Activated CD4-positive, alpha-beta T cell treated with anti-CD3 and anti-CD28 coated beads, Interleukin-10, Interleukin-2, amounts not matched to agents 100 ng/mL and 50 ng/mL, durations not matched to agents 16 hours and 8 hours (primary cell): ENCODE measurements around the gene MORC2.

ENCODE experiments used
- DNase-seq: peaks from one replicate; pipeline ENCODE4 v3.0.0-alpha.2; 2020

Gene MORC2

GRCh38 chr22:30948930-30949342, 19.6 kb downstream of the MORC2 start:
- no peak for DNase-seq

GRCh38 chr22:30947816-30948454, 20.6 kb downstream of the MORC2 start:
- DNase-seq = peak; percentile 23

DNA sequence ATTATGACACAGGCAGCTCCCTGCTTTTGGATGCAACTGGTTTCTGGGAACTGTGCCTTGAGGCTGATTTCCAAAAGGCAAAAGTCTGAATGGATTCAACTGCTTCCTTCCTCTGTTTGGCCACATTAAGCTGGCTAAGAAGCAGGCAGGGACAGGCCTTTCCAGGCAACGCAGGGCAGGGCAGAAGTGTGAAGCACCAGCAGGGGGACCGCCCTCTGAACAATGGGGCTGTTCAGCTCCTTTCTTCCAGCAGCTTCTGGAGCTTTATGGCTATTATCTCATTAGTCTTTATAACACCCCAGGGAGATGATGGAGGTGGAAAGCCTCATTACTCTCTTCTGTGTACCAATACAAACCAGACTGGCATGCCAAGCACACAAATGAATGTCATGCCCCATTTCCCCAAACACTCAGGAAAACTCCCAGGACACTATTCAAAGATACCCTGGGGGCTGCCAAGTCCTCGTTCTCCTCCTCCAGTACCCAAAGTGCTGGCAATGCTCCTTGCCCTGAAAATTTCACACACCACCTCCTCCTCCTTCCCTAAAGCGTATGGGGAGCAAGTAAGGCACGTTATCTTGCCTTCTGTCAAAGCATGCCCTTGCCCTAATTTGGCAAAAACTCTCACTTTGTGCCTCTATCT, 21.3 kb downstream of the MORC2 start:
- DNase-seq = no peak

GRCh38 chr22:30946354-30946753, 22.2 kb downstream of the MORC2 start:
- DNase-seq = no peak

DNA sequence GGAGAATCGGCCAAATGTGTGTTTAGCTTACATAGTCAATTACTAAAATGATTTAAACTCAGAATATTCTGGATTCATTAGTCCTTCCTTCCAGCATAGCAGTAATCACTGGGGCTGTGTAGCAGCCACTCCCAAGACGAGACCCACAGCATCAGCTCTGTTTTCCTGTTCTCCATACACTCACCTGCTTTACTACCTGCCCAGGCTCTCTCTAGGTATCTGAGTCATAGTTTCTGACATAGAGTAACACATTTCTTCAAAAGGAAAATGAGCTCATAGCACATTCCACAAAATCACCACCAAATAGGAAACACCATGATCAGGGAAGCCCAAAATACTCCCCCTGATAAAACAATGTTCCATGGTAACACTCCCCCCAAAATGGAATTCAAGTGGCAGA, 22.9 kb downstream of the MORC2 start:
- DNase-seq = no peak

DNA sequence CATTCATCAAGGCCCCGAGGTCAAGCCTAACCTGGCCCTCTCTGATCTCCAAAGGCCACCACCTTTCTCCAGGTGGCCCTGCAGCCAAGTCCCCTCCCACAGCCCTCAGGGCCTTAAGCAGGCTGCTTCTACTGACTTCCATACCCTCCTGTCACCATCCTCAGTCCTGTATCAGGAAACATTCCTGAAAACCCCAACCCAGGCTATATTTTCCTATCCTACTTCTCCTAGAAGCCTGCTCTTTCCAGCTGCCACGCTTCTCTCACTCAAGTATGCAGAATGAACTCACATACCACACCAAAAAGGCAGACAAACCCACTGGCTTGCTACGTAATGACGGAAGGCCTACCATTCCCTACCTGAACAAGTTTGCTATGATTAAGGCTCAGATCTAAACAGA, 23.6 kb downstream of the MORC2 start:
- DNase-seq = no peak

DNA sequence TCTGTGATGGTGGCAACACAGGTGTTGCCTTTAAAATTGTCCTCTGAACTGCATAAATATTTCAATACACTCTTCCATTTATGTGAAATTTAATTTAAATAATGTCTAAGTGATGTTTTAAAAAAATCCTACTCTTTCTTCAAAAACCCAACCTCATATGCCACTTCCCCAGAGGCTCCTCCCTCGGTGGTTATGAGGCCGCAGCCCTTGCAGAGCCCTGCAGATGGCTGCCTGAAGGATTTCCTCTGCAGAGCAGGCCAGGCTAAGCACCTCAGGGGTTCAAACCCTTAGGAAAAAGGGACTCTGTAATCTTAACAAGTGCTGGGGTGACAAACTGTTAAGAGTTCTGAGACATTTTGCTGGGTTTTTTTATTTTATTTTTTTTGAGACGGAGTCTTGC, 25.2 kb downstream of the MORC2 start:
- DNase-seq = no peak

- DNase-seq = no peak
Measured at GRCh38 chr22:30941363-30941740, 27.2 kb downstream of the MORC2 start.

- DNase-seq = no peak
Measured at GRCh38 chr22:30940685-30941362, 27.8 kb downstream of the MORC2 start.

GRCh38 chr22:30934053-30934452, 34.5 kb downstream of the MORC2 start:
- DNase-seq = no peak

- DNase-seq = no peak
Measured at GRCh38 chr22:30933457-30933856, 35.1 kb downstream of the MORC2 start.

DNA sequence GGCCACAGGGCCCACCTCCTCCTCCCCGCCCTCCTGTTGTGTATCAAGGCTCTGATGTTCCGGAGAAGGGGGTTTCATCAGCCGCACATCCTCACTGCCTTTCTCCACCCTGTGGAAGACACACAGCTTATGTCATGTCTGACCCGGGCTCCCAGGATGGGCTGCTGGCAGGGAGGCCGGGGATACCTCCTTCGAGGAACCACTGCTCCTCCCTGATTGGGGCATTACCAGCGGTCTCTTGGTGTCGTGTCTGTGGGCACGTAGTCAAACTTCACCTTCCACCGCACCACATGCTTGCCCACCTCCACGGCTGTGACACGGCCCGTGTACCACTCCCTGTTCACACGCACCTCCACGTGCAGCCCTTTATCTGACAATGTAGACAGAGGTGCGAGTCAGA, 35.9 kb downstream of the MORC2 start:
- DNase-seq = no peak

DNA sequence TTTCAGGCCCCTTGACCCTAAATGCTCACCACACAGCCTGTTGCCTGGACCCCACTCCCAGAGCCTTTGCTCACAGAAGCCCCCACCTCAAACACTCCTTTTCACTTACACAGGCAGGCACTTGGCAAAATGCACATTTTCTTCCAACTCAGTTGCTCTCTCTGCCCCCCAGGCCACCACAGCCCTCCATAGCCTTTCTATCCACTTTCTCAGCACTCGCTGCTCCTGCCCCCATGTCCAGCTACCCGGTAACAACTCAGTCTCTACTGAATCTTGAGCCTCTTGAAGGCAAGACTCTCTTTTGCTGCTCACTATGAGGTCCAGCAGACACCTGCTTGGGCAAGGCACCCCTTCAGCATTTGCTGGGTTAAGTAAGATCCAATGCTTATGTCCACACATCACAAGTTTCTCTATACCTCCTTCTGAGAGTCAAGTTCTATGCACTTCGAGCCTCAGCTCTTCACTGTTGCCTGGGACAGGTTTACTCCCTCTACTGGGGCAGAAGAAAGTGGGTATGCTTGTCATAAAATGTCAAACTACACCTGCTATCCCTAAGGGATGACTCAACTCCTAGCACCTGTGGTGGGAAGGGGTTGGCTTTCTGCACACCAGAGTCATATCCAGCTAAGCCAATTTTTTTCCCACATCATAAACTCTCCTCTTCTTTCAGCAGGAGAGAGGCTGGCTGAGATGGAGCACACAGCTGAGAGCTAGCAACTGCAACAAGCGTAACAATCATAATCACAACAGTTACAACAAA, 36.9 kb downstream of the MORC2 start:
- no peak for DNase-seq

DNA sequence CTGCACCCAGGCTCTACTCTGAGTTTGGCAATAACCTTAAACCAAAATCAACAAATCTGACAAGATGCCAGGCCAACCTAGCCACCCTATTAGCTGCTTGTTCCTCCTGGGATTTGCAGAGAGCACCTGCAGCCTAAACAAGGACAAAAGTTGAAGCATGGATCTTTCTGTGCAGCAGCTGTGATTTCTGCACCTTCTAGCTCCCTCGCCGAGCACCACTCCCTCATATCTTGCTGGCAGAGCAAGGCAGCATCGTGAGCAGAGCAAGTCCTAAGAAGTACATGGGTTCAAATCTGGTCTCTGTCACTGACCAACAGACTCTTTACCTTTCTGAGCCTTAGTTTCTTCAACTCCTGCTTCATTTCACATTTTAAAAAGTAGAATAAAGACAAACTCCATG, 38.3 kb downstream of the MORC2 start:
- DNase-seq = no peak

DNA sequence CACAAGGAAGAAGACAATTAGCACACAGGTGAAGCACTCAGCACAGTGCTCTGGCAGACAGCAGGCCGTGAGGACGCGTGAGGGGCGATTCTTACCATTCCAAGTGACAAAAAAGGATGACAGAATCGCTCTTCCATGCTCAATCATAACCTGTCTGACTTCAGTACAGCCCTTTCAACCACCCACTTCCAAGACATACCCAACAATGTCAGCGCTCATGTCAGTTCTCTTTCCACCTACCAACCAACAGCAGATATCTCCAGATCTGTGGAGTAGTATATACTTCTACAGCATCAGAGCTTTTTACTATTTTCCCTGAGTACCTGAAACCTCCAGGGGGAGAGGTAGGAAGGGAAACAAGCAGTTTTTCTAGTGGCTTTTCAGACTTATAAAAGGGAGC, 40.2 kb downstream of the MORC2 start:
- DNase-seq = no peak

DNA sequence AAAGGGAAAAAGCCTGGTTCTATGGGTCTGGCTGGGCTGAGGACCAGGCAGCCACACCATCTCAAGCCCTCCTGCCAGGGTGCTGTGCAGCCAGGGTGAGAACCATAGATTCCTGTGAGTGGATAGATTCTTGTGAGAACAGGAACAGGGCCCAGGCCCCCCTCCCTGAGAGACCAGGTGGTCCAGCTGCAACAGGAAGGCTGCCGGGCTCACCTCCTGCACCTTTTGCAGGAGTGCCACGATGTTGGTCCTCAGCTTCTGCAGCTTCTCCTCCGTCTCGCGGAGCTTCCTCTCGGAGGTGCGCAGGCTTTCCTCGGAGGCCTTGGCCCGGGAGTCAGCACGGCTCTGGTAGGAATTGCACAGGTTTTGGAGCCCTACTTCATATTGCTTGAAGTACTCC, 40.8 kb downstream of the MORC2 start:
- no peak for DNase-seq

- no peak for DNase-seq
Measured at GRCh38 chr22:30926706-30927105, 41.9 kb downstream of the MORC2 start.

GRCh38 chr22:30925667-30926066, 42.9 kb downstream of the MORC2 start:
- DNase-seq = no peak

GRCh38 chr22:30923168-30923900, 45.2 kb downstream of the MORC2 start:
- DNase-seq = no peak

- peak; percentile 74 for DNase-seq
Measured at GRCh38 chr22:30922151-30922611, 46.4 kb downstream of the MORC2 start.

DNA sequence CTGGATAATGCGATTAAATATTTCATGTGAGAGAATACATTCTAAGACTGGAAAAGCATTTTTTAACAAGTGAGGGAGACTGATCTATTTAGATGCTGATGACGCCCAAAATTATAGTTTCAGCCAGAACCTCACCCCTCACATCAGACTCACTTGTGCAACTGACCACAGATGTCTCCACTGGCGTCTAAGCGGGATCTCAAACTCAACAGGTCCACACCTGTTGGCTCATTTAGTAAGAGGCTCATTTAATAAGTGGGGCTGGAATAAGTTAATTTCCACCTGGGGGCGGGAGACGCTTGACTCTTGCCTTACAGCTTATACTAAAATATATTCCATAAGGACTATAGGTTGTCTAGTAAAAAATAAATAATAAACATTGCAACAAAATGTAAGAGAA, 47.5 kb downstream of the MORC2 start:
- no peak for DNase-seq

- DNase-seq = peak; percentile 83
Measured at GRCh38 chr22:30920407-30920806, 48.2 kb downstream of the MORC2 start.

DNA sequence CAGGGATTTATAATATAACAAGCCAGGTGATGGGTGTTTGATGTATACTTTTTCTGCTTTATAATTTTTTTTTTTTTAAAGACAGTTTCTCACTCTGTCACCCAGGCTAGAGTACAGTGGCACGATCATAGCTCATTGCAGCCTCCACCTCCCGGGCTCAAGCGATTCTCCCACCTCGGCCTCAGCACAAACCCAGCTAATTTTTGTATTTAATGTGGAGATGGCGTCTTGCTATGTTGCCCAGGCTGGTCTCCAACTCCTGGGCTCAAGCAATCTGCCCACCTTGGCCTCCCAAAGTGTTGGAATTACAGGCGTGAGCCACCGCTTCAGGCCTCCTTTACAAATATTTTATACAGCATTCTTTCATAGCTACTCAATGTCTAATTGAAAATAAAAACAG, 48.6 kb downstream of the MORC2 start:
- no peak for DNase-seq
